Endothelial cell of umbilical vein (primary cell): Measurements from ENCODE around the gene BCL11B. TPM values are rescaled to one million over a fixed set of nuclear protein-coding genes. Genes with fewer than 3 reads are reported as not detected.

Experiments
- BruUV-seq: library from RNA; stranded (reverse); fragments of 400-500 nt; replicated peaks from 2 replicates; lab custom pipeline; 2021; lab: Mats Ljungman, UMichigan
- CTCF ChIA-PET: fragments of 300-600, 350-600 bp; sonication (Branson Sonifier 250); formaldehyde crosslinking; loops from one replicate; lab custom pipeline; 2021; ENCODE audit warnings: antibody characterized with exemption, inconsistent platforms; lab: Charles Lee
- POLR2A ChIA-PET: fragments of 300-600, 350-600 bp; sonication (Branson Sonifier 250); formaldehyde crosslinking; loops from one replicate; lab custom pipeline; 2021; ENCODE audit warnings: antibody characterized with exemption, inconsistent platforms; lab: Charles Lee
- DNase-seq: peaks from one replicate; pipeline ENCODE4 v3.0.0-alpha.2; 2011; ENCODE audit warnings: low read depth, low spot score
- FAIRE-seq: peaks from 2 replicates; lab custom pipeline; 2011; peaks lifted over from hg19 to GRCh38; lab: Jason Lieb, UNC
- H2AFZ ChIP-seq: 2 replicates; pipeline ENCODE4 v1.6.0; 2012; ENCODE audit warnings: low read depth, low read length, control low read depth, inconsistent platforms
- H3K27ac ChIP-seq: 2 replicates; pipeline ENCODE4 v1.5.1; 2011; ENCODE audit warnings: low read depth, mild to moderate bottlenecking, control low read depth, low read length, moderate library complexity; ENCODE audit not compliant: insufficient read depth
- H3K27me3 ChIP-seq, 2 experiments: 2 replicates each; pipeline versions ENCODE4 v1.6.0 to v1.6.1; 2011; ENCODE audit warnings: low read length in 2 of 2, mixed read lengths in 1 of 2; ENCODE audit not compliant: control insufficient read depth in 2 of 2, insufficient read depth in 2 of 2
- H3K36me3 ChIP-seq, 2 experiments: 2 replicates in 1 of 2; 3 replicates in 1 of 2; pipeline ENCODE4 v1.5.1; 2011; ENCODE audit warnings: low read length in 2 of 2, mild to moderate bottlenecking in 1 of 2, moderate library complexity in 1 of 2; ENCODE audit not compliant: control insufficient read depth in 2 of 2, insufficient read depth in 2 of 2; ENCODE audit errors: extremely low read depth in 1 of 2
- H3K4me1 ChIP-seq: 3 replicates; pipeline ENCODE4 v1.5.1; 2011; ENCODE audit warnings: mild to moderate bottlenecking, low read length; ENCODE audit not compliant: control insufficient read depth, insufficient read depth; ENCODE audit errors: extremely low read depth
- H3K4me2 ChIP-seq: 2 replicates; pipeline ENCODE4 v1.6.1; 2011; ENCODE audit warnings: low read length, control low read depth, mixed read lengths; ENCODE audit not compliant: insufficient read depth
- H3K4me3 ChIP-seq, 3 experiments: fragments of 200-600 bp in 1 of 3; sonication (generic), shearing (Covaris generic) in 1 of 3; replicated peaks in 1 of 3; 2 replicates each; pipeline ENCODE4 v1.5.1; 2011 to 2016; ENCODE audit warnings: control low read depth in 3 of 3, low read length in 3 of 3, mild to moderate bottlenecking in 2 of 3, inconsistent platforms in 1 of 3, low read depth in 1 of 3, moderate library complexity in 1 of 3; ENCODE audit not compliant: insufficient read depth in 1 of 3
- H3K79me2 ChIP-seq: 2 replicates; pipeline ENCODE4 v1.6.0; 2012; ENCODE audit warnings: low read length, inconsistent platforms; ENCODE audit not compliant: control insufficient read depth, insufficient read depth
- H3K9ac ChIP-seq: replicated peaks from 2 replicates; pipeline ENCODE3; 2011; ENCODE audit warnings: low read length, control low read depth; ENCODE audit not compliant: insufficient read depth; ENCODE audit errors: extremely low read depth
- H3K9me1 ChIP-seq: replicated peaks from 3 replicates; pipeline ENCODE4 v1.6.0; 2011; ENCODE audit warnings: mild to moderate bottlenecking, low read length; ENCODE audit not compliant: control insufficient read depth, insufficient read depth; ENCODE audit errors: extremely low read depth
- H3K9me3 ChIP-seq: replicated peaks from 2 replicates; pipeline ENCODE4 v1.5.1; 2012; ENCODE audit warnings: low read length, inconsistent platforms; ENCODE audit not compliant: control insufficient read depth, insufficient read depth
- H4K20me1 ChIP-seq: replicated peaks from 2 replicates; pipeline ENCODE3; 2011; ENCODE audit warnings: mild to moderate bottlenecking, low read length; ENCODE audit not compliant: control insufficient read depth, insufficient read depth; ENCODE audit errors: extremely low read depth
- EZH2 ChIP-seq: IDR thresholded peaks from 2 replicates; pipeline ENCODE4 v1.6.1; 2012; ENCODE audit warnings: borderline replicate concordance, low read depth, mild to moderate bottlenecking, moderate library complexity, low read length, inconsistent platforms; ENCODE audit not compliant: severe bottlenecking
- FOS ChIP-seq: IDR thresholded peaks from 2 replicates; pipeline ENCODE4 v1.6.1; 2011; ENCODE audit warnings: mild to moderate bottlenecking, low read length, moderate library complexity, borderline replicate concordance; ENCODE audit not compliant: insufficient read depth
- GATA2 ChIP-seq: IDR thresholded peaks from 2 replicates; pipeline ENCODE4 v1.7.0; 2011; ENCODE audit warnings: low read depth, mild to moderate bottlenecking, moderate library complexity, mixed read lengths, low read length; ENCODE audit not compliant: insufficient read length, insufficient read depth
- JUN ChIP-seq: IDR thresholded peaks from 2 replicates; pipeline ENCODE4 v1.6.1; 2011; ENCODE audit warnings: borderline replicate concordance, low read depth; ENCODE audit not compliant: insufficient read length, insufficient read depth
- MYC ChIP-seq: IDR thresholded peaks from one replicate; pipeline ENCODE4 v1.6.1; 2011; ENCODE audit warnings: mild to moderate bottlenecking, low read depth, low read length
- POLR2A ChIP-seq: IDR thresholded peaks from 2 replicates; pipeline ENCODE4 v1.6.1; 2012; ENCODE audit warnings: low read depth, mild to moderate bottlenecking, control low read depth, low read length
- POLR2AphosphoS5 ChIP-seq: IDR thresholded peaks from 2 replicates; pipeline ENCODE4 v1.6.1; 2012; ENCODE audit warnings: low read depth, mild to moderate bottlenecking, control low read depth, low read length, moderate library complexity; ENCODE audit not compliant: insufficient read depth
- dilution Hi-C: fragments of 300-500 bp; cut with MboI; formaldehyde crosslinking; loops from one replicate; pipeline ENCODE4 v1.15.0; 2019; ENCODE audit warnings: low sequenced_read_pairs; ENCODE audit not compliant: extremely low pct_ligation_motif_present
- intact Hi-C: fragments of 100-400 bp; cut with micrococcal nuclease; formaldehyde crosslinking; loops from one replicate; pipeline ENCODE4 v1.10.0; 2022
- polyA plus RNA-seq, 4 experiments: library from polyadenylated mRNA; depleted of rRNA in 3 of 4; stranded (reverse) in 3 of 4; unstranded in 1 of 4; fragments of >200 nt; gene quantifications; 2 replicates each; pipeline versions ENCODE4 v1.2.1 to v1.2.3, GENCODE V29; 2011 to 2012; ENCODE audit warnings: missing spikeins in 1 of 4
- total RNA-seq: library from RNA; stranded (reverse); gene quantifications from 2 replicates; pipeline ENCODE4 v1.2.3, GENCODE V29; 2021
- TF ChIP-seq, protein P1 (sequence below): IDR thresholded peaks from 2 replicates; pipeline ENCODE4 v1.6.1; 2011; ENCODE audit not compliant: insufficient read depth, insufficient read length
- TF ChIP-seq, protein P2 (sequence below), 2 donors: IDR thresholded peaks; 1 replicate in 1 of 2; 2 replicates in 1 of 2; pipeline ENCODE4 v1.5.1; 2011; ENCODE audit warnings: low read length in 2 of 2, mild to moderate bottlenecking in 2 of 2, moderate library complexity in 2 of 2, control low read depth in 1 of 2, inconsistent platforms in 1 of 2, low read depth in 1 of 2; ENCODE audit not compliant: insufficient read depth in 1 of 2; ENCODE audit errors: extremely low read depth in 1 of 2

Gene BCL11B
- total and polyA plus RNA-seq, 2 donors (not counting 3 experiments of a cell fraction or from before 2014, with no cell fraction given): 0.03 to 0.07 TPM

DNA sequence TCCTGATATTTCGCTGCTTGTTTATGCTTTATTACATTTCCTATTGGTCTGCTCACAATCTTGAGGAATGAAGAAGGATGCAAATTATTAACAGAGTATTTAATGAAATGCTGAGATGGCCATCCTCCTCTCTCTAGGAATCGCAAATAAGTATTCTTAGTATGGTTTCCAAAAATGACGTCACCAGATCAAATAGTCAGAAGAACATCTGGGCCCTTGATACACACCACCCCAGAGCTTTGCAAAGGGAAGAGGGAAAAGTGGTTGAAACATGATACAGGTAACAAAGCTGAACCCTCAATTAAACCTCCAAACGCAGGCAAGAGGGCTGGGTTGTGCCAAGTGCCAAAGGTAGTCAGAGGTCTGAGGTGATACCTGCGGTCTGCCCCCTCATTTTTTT lies 107.3 kb downstream of the BCL11B start:
- Histone ChIP-seq H3K9ac (no peak overlapping the region), H3K27me3 (no peaks in the 10 kb centered on the region), H3K36me3 (no peaks in the 10 kb centered on the region), H3K79me2 (no peaks in the 10 kb centered on the region), H2AFZ (no peak overlapping the region), H3K4me3 (no peak overlapping the region), H3K4me1 (no peaks in the 10 kb centered on the region), H3K9me3 (no peaks in the 10 kb centered on the region), H3K27ac (no peak overlapping the region), H4K20me1 (no peaks in the 10 kb centered on the region), H3K9me1 (no peaks in the 10 kb centered on the region), H3K4me2 (no peak overlapping the region)
- intact Hi-C loops (no loop called here), dilution Hi-C loops (no loop called here)
- POLR2A ChIA-PET: no interaction called here
- CTCF ChIA-PET: no interaction called here
- no peak for DNase-seq
- BruUV-seq: no TSS peak
- FAIRE-seq: no peak
- TF ChIP-seq GATA2: no peak
- TF ChIP-seq JUN: no peak
- no peak for TF ChIP-seq EZH2
- TF ChIP-seq FOS: no peak
- TF ChIP-seq POLR2AphosphoS5: no peak
- TF ChIP-seq, protein P1, sequence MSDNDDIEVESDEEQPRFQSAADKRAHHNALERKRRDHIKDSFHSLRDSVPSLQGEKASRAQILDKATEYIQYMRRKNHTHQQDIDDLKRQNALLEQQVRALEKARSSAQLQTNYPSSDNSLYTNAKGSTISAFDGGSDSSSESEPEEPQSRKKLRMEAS: no peak
- TF ChIP-seq, protein P2, sequence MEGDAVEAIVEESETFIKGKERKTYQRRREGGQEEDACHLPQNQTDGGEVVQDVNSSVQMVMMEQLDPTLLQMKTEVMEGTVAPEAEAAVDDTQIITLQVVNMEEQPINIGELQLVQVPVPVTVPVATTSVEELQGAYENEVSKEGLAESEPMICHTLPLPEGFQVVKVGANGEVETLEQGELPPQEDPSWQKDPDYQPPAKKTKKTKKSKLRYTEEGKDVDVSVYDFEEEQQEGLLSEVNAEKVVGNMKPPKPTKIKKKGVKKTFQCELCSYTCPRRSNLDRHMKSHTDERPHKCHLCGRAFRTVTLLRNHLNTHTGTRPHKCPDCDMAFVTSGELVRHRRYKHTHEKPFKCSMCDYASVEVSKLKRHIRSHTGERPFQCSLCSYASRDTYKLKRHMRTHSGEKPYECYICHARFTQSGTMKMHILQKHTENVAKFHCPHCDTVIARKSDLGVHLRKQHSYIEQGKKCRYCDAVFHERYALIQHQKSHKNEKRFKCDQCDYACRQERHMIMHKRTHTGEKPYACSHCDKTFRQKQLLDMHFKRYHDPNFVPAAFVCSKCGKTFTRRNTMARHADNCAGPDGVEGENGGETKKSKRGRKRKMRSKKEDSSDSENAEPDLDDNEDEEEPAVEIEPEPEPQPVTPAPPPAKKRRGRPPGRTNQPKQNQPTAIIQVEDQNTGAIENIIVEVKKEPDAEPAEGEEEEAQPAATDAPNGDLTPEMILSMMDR (IDR thresholded peaks at IDR 0.05; ENCODE audit: extremely low read depth in 1 of 2, insufficient read depth in 1 of 2, low read depth in 1 of 2, low read length in 2 of 2): no peak
- no peak for TF ChIP-seq POLR2A
- no peak for TF ChIP-seq MYC
